A549 (cell line): Measurements from ENCODE around the gene GATC.

Source experiments
- ESRRA ChIP-seq: fragments of 150-350 bp; IDR thresholded peaks from 2 replicates; pipeline ENCODE4 v1.6.1; 2014; ENCODE audit warnings: mild to moderate bottlenecking, low read length, borderline replicate concordance
- JUNB ChIP-seq: fragments of >200 bp; sonication (Bioruptor Twin); formaldehyde crosslinking; IDR thresholded peaks from 2 replicates; pipeline ENCODE4 v1.6.1; 2016
- KDM1A ChIP-seq: fragments of 200-600 bp; sonication (generic); IDR thresholded peaks from 2 replicates; pipeline ENCODE4 v1.6.1; 2016; ENCODE audit warnings: low read depth, mild to moderate bottlenecking
- POLR2A ChIP-seq: IDR thresholded peaks from 2 replicates; pipeline ENCODE4 v1.6.1; 2012; ENCODE audit warnings: mild to moderate bottlenecking, low read length
- POLR2AphosphoS2 ChIP-seq: conservative IDR thresholded peaks from 2 replicates; pipeline ENCODE4 v1.6.1; 2012; ENCODE audit warnings: low read length, improper control_type of control experiment, inconsistent platforms
- RFX5 ChIP-seq: fragments of 450-650 bp; IDR thresholded peaks from 2 replicates; pipeline ENCODE4 v1.7.1; 2014; ENCODE audit warnings: antibody characterized with exemption, mild to moderate bottlenecking, moderate library complexity
- SMC3 ChIP-seq: fragments of >200 bp; sonication (Bioruptor Twin); formaldehyde crosslinking; IDR thresholded peaks from 3 replicates; pipeline ENCODE4 v1.6.1; 2018; ENCODE audit warnings: inconsistent platforms
- TF ChIP-seq, protein P1 (sequence below): IDR thresholded peaks from 2 replicates; pipeline ENCODE4 v1.6.1; 2012
- TF ChIP-seq, protein P2 (sequence below): fragments of >200 bp; sonication (Bioruptor Twin); formaldehyde crosslinking; IDR thresholded peaks from 3 replicates; pipeline ENCODE4 v1.5.1; 2016
- TF ChIP-seq, protein P3 (sequence below): IDR thresholded peaks from 2 replicates; pipeline ENCODE4 v1.6.1; 2012; ENCODE audit warnings: low read depth, borderline replicate concordance
- TF ChIP-seq, protein P4 (sequence below): fragments of 200-600 bp; sonication (generic); IDR thresholded peaks from 2 replicates; pipeline ENCODE4 v1.6.1; 2016; ENCODE audit warnings: antibody characterized with exemption, mild to moderate bottlenecking, moderate library complexity

DNA sequence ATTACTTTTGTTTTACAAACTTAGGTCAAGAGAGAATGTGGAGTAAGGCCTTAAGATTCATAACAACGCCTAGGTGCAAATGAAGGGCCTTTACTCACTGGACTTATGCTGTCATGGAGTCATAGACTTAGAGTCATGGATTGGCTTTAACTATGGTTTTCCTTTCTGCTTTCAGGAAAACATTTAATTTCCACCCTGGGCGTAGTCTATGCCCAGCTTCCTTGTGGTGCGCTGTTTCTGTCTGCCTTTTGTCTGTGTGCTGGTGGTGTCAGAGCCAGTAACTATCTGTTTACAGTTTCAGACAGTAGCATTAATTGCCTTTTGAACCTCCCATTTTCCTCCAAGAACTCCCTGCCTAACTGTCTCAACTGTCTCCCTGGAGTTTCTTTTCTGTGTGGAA lies 40.2 kb upstream of the GATC start:
- TF ChIP-seq, protein P1, sequence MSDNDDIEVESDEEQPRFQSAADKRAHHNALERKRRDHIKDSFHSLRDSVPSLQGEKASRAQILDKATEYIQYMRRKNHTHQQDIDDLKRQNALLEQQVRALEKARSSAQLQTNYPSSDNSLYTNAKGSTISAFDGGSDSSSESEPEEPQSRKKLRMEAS: no peak
- TF ChIP-seq POLR2A (no peak), SMC3 (no peak), RFX5 (no peak), KDM1A (no peak), JUNB (no peak), POLR2AphosphoS2 (no peak), ESRRA (no peak)
- TF ChIP-seq, protein P2, sequence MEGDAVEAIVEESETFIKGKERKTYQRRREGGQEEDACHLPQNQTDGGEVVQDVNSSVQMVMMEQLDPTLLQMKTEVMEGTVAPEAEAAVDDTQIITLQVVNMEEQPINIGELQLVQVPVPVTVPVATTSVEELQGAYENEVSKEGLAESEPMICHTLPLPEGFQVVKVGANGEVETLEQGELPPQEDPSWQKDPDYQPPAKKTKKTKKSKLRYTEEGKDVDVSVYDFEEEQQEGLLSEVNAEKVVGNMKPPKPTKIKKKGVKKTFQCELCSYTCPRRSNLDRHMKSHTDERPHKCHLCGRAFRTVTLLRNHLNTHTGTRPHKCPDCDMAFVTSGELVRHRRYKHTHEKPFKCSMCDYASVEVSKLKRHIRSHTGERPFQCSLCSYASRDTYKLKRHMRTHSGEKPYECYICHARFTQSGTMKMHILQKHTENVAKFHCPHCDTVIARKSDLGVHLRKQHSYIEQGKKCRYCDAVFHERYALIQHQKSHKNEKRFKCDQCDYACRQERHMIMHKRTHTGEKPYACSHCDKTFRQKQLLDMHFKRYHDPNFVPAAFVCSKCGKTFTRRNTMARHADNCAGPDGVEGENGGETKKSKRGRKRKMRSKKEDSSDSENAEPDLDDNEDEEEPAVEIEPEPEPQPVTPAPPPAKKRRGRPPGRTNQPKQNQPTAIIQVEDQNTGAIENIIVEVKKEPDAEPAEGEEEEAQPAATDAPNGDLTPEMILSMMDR: no peak
- TF ChIP-seq, protein P3, sequence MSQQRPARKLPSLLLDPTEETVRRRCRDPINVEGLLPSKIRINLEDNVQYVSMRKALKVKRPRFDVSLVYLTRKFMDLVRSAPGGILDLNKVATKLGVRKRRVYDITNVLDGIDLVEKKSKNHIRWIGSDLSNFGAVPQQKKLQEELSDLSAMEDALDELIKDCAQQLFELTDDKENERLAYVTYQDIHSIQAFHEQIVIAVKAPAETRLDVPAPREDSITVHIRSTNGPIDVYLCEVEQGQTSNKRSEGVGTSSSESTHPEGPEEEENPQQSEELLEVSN: no peak
- TF ChIP-seq, protein P4, sequence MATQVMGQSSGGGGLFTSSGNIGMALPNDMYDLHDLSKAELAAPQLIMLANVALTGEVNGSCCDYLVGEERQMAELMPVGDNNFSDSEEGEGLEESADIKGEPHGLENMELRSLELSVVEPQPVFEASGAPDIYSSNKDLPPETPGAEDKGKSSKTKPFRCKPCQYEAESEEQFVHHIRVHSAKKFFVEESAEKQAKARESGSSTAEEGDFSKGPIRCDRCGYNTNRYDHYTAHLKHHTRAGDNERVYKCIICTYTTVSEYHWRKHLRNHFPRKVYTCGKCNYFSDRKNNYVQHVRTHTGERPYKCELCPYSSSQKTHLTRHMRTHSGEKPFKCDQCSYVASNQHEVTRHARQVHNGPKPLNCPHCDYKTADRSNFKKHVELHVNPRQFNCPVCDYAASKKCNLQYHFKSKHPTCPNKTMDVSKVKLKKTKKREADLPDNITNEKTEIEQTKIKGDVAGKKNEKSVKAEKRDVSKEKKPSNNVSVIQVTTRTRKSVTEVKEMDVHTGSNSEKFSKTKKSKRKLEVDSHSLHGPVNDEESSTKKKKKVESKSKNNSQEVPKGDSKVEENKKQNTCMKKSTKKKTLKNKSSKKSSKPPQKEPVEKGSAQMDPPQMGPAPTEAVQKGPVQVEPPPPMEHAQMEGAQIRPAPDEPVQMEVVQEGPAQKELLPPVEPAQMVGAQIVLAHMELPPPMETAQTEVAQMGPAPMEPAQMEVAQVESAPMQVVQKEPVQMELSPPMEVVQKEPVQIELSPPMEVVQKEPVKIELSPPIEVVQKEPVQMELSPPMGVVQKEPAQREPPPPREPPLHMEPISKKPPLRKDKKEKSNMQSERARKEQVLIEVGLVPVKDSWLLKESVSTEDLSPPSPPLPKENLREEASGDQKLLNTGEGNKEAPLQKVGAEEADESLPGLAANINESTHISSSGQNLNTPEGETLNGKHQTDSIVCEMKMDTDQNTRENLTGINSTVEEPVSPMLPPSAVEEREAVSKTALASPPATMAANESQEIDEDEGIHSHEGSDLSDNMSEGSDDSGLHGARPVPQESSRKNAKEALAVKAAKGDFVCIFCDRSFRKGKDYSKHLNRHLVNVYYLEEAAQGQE: no peak
